ENCODE results near the gene CBX8.

Gene CBX8

GRCh38 chr17:79826204-79826680, 29.4 kb upstream of the CBX8 start:
- H3K4me3 ChIP-seq (ENCODE audit: low read depth, low read length) = no peak overlapping the region
- in situ Hi-C loops (cut with HindIII; ENCODE audit: low sequenced_read_pairs) = no loop called here
- no peak for TF ChIP-seq CTCF (IDR thresholded peaks at IDR 0.05; ENCODE audit: low read depth, low read length)
- no peak for DNase-seq (ENCODE audit: low read depth, low spot score)

- in situ Hi-C loops (cut with HindIII; ENCODE audit: low sequenced_read_pairs) = no loop called here
- DNase-seq (ENCODE audit: low read depth, low spot score) = no peak
- no peak for TF ChIP-seq CTCF (IDR thresholded peaks at IDR 0.05; ENCODE audit: low read depth, low read length)
- H3K4me3 ChIP-seq (ENCODE audit: low read depth, low read length) = no peak overlapping the region
Observed at GRCh38 chr17:79825580-79825921, 28.7 kb upstream of the CBX8 start.

- TF ChIP-seq CTCF (IDR thresholded peaks at IDR 0.05; ENCODE audit: low read depth, low read length) = no peak
- in situ Hi-C loops (cut with HindIII; ENCODE audit: low sequenced_read_pairs) = no loop called here
- no peak overlapping the region for H3K4me3 ChIP-seq (ENCODE audit: low read depth, low read length)
- DNase-seq (ENCODE audit: low read depth, low spot score) = no peak
Observed at GRCh38 chr17:79824893-79825579, 28.2 kb upstream of the CBX8 start.

GRCh38 chr17:79824234-79824633, 27.4 kb upstream of the CBX8 start:
- DNase-seq (ENCODE audit: low read depth, low spot score) = no peak
- no peak overlapping the region for H3K4me3 ChIP-seq (ENCODE audit: low read depth, low read length)
- in situ Hi-C loops (cut with HindIII; ENCODE audit: low sequenced_read_pairs) = no loop called here
- TF ChIP-seq CTCF (IDR thresholded peaks at IDR 0.05; ENCODE audit: low read depth, low read length) = no peak

GRCh38 chr17:79822583-79823124, 25.8 kb upstream of the CBX8 start:
- in situ Hi-C loops (cut with HindIII; ENCODE audit: low sequenced_read_pairs) = no loop called here
- DNase-seq (ENCODE audit: low read depth, low spot score) = no peak
- no peak for TF ChIP-seq CTCF (IDR thresholded peaks at IDR 0.05; ENCODE audit: low read depth, low read length)
- no peak overlapping the region for H3K4me3 ChIP-seq (ENCODE audit: low read depth, low read length)

- H3K4me3 ChIP-seq (ENCODE audit: low read depth, low read length) = no peak overlapping the region
- in situ Hi-C loops (cut with HindIII; ENCODE audit: low sequenced_read_pairs) = no loop called here
- TF ChIP-seq CTCF (IDR thresholded peaks at IDR 0.05; ENCODE audit: low read depth, low read length) = no peak
- DNase-seq (ENCODE audit: low read depth, low spot score) = no peak
Observed at GRCh38 chr17:79821331-79822095, 24.6 kb upstream of the CBX8 start.

Measured in astrocyte of the spinal cord (primary cell).